ENCODE results near the gene NEU1. TPM values are rescaled to one million over a fixed set of nuclear protein-coding genes. Genes with fewer than 3 reads are reported as not detected.
"Not testable (repeated sequence)": the region's sequence is repeated elsewhere in the genome, so short reads cannot be mapped to it uniquely, and the experiment has no call there.

NEU1 gene
- total RNA-seq, result 10 to 100 TPM; 15.9 to 17.4 TPM

DNA sequence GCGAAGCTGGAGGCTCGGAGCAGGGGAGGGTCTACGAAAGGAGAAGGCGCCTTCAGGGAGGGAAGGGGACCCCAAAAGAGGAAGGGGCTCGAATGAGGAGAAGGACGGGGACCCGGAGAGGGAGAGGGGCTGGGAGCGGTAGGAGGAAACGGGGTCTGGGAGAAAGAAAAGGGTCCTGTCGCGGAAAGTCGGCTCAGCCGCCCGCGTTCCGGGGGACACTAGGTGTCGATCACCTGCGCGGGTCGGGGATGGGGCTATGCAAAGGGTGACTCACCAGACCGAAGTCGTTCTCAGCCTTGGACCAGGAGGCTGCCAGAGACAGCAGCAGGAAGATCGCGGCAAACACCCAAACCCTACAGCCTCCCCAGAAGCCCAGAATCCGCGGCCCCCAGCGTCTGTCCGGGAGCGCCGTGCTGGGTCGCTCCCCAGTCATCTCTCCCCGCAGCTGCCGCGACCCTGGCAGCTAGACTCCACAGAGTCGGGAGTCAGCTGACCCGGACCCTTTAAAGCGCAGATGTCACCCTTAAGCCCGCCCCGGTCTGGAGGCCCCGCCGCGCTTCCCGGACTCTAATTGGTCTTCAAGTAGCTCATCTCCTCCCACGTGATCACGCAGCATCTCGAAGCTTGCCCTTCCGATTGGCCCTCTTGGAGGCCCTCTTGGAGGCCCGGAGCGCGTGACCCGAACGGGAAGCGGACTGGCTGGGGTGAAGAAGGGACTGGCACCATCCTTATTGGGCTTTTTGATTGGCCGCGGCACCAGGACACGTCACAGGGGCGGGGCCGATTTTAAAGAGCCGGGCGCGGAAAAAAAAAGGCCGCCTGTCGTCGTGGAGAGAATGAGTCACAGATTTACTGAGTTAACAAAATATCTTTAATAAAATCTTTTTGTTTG lies at the start of gene NEU1:
Gene NEU1 (minus strand): TSS at position 478 of the 892 bp plus-strand sequence. CDS start 45 bp downstream, at position 433.
- CTCF ChIA-PET, result interaction anchor here (0.5 to 1.9 kb wide), 6 partner anchors 27 to 210 kb away, joined by 3 to 8 read pairs (median 4); partner anchors contain the start of gene EHMT2

DNA sequence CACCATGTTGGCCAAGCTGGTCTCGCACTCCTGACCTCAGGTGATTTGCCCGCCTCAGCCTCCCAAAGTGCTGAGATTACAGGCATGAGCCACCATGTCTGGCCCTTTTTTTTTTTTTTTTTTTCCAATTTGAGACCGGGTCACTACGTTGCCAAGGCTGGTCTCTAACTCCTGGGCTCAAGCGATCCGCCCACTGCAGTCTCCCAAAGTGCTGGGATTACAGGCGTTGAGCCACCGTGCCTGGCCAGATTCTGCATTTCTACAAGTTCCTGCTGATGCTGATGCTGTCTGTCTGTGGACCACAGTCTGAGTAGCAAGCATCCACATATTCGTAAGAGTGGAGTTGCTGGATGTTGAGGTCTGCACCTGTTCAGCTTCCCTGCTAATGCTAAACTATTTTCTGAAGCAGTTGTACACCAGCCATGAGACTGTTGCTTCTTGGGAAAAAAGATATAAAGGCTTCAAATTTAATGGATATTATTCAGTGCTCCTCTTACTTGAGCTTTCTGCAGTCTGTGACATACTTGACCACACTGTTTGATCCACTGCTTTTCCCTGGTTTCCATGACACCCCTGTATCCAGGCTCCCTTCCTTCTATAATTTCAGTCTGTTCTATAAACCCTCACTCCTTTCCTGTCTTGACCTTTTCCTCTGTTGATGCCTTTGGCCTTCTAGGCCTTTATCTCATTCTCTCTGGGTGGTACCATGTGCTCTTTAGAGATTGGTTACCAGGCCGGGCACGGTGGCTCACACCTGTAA lies 49.4 kb upstream of the NEU1 start:
- ChIA-PET POLR2A (no interaction called here), CTCF (interaction anchor here (0.9 to 1.1 kb wide), 2 partner anchors 56 to 182 kb away, joined by 3 read pairs; no protein-coding TSS in a partner anchor)

More for the DNA sequence above, at the start of gene NEU1:
- POLR2A ChIA-PET, result interaction anchor here (0.6 to 1.9 kb wide), 9 partner anchors 15 to 321 kb away, joined by 3 to 9 read pairs (median 4); partner anchors contain the start of genes ABHD16A, DDX39B, DXO and HSPA1B

DNA sequence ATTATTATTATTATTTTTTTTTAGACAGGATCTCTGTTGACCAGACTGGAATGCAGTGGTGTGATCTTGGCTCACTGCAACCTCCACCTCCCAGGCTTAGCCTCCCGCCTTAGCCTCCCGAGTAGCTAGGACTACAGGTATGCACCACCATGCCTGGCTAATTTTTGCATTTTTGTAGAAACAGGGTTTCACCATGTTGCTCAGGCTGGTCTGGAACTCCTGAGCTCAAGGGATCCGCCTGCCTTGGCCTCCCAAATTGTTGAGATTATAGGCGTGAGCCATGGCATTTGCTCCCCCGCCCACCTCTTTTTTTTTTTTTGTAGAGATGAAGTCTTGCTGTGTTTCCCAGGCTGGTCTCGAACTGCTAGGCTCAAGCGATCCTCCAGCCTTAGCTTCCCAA lies 46.7 kb upstream of the NEU1 start:
- CTCF ChIA-PET, result interaction anchor here (0.7 to 1.7 kb wide), 4 partner anchors 11 to 225 kb away, joined by 3 to 7 read pairs (median 4); partner anchors contain the start of gene EHMT2
- POLR2A ChIA-PET, result not testable (repeated sequence)

DNA sequence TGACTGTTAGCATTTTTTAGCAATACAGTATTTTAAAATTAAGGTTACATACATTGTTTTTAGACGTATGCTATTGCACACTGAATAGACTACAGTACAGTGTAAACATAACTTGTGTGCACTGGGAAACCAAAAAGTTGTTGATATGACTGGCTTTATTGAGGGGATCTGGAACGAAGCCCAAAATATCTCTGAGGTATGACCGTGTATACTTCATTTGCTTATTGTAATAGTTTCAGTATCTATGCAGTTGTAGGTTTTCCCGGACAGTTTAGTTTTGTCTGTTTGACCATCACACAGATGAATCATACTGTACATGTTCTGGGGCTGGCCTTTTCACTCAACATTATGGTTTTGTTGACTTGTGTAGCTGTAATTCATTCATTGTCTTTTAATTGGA lies 46.2 kb upstream of the NEU1 start:
- ChIA-PET POLR2A (no interaction called here), CTCF (interaction anchor here (0.7 to 1.5 kb wide), 4 partner anchors 12 to 225 kb away, joined by 3 to 5 read pairs (median 4); no protein-coding TSS in a partner anchor)

DNA sequence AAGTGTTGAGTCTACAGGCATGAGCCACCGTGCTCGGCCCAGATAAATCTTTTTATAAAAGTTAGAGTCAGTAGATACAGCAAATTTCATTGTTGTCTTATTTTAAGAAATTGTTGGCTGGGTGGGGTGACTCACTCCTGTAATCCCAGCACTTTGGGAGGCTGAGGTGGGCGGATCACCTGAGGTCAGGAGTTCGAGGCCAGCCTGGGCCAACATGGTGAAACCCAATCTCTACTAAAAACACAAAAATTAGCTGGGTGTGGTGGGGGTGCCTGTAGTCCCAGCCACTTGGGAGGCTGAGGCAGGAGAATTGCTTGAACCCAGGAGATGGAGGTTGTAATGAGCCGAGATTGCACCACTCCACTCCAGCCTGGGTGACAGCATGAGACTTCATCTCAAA lies 45.6 kb upstream of the NEU1 start:
- POLR2A ChIA-PET, result interaction anchor here (0.6 kb wide), 1 partner anchor 10 kb away, joined by 4 read pairs; no protein-coding TSS in a partner anchor
- CTCF ChIA-PET, result interaction anchor here (1.5 kb wide), 1 partner anchor 21 kb away, joined by 4 read pairs; no protein-coding TSS in a partner anchor

DNA sequence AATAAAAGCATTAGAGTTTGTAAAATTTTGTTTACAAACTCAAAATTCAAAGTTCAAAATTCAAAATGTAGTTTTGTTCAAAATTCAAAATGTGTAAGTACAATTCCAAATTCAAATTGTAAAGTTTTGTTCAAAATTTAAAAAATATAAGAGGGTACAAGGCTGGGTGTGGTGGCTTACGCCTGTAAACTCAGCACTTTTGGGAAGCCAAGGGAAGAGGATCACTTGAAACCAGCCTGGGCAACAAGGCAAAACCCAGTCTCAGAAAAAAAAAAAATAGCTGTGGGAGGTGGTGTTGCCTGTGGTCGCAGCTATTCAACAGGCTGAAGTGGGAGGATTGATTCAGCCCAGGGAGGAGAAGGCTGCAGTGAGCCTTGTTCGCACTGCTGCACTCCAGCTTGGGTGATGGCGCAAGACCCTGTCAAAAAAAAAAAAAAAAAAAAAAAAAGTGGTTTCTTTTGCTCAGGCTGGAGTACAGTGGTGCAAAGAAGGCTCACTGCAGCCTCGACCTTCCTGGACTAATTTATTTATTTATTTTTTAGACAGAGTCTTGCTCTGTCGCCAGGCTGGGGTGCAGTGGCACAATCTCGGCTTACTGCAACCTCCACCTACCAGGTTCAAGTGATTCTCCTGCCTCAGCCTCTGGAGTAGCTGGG lies 44.7 kb upstream of the NEU1 start:
- ChIA-PET POLR2A (interaction anchor here (0.6 kb wide), 1 partner anchor 186 kb away, joined by 4 read pairs; no protein-coding TSS in a partner anchor), CTCF (interaction anchor here (0.6 to 1.5 kb wide), 2 partner anchors 20 to 141 kb away, joined by 3 to 4 read pairs; no protein-coding TSS in a partner anchor)

DNA sequence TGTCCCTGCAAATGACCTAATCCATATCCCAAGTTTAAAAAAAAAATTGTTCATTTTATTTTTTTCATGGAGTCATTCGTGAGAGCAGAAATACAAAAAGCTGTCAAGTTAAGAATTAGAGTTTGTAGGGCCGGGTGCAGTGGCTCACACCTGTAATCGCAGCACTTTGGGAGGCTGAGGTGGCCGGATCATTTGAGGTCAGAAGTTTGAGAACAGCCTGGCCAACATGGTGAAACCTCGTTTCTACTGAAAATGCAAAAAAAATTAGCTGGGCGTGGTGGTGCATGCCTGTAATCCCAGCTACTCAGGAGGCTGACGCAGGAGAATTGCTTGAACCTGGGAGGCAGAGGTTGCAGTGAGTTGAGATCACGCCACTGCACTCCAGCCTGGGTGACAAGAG lies 44.1 kb upstream of the NEU1 start:
- POLR2A ChIA-PET, result interaction anchor here (0.6 kb wide), 1 partner anchor 186 kb away, joined by 4 read pairs; no protein-coding TSS in a partner anchor
- CTCF ChIA-PET, result interaction anchor here (0.6 kb wide), 1 partner anchor 141 kb away, joined by 3 read pairs; no protein-coding TSS in a partner anchor

DNA sequence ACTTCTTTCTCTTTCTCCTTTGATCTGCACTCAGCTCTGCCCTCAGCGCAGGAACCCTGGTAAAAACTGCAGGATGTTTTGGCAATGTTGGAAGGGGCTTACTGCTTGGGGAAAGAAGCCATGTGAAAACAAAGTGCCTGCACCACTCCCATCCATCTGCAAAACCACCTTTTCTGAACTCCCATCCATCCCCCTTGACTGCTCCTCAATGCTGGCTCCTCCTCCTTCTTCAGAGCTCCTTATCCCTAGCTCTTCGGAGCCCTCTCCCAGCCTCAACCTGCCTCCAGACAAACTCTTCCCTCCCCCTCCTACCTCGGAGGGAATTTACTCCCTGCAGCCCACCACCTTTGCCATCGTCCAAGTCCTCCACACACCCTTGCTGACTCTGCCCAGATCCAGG lies 43.5 kb upstream of the NEU1 start:
- CTCF ChIA-PET, result no interaction called here
- POLR2A ChIA-PET, result no interaction called here

DNA sequence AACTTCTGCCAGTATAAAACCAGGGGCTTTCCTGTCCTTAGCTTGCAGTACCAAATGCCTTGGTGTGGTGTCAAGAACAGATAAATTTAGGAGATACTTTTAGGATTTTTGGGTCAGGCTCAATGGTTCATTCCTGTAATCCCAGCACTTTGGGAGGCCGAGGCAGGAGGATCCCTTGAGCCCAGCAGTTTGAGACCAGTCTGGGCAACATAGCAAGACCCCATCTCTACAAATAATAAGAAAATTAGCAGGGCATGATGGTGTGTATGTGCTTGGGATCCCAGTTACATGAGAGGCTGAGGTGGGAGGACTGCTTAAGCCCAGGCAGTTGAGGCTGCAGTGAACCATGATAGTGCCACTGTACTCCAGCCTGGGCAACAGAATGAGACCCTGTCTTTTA lies 42.4 kb upstream of the NEU1 start:
- ChIA-PET CTCF (interaction anchor here (0.6 kb wide), 1 partner anchor 251 kb away, joined by 3 read pairs; no protein-coding TSS in a partner anchor), POLR2A (no interaction called here)

DNA sequence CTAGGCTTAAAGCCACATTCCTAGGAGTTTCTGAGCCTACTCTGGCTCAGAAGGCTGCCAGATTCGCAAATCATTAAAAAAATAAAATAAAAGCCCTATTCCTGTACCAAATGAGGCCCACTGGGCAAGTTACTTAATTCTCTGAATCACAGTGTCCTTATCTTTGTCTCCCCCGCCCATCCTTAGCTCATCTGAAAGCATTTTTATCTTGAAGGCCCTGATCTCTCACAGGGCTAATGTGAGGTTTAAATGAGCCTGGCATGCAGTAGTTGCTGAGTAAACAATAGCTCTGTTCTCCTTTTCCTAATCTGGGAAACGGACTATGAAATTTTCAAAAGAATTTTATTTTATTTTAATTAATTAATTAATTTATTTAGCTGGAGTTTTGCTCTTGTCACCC lies 41.3 kb upstream of the NEU1 start:
- CTCF ChIA-PET, result no interaction called here
- POLR2A ChIA-PET, result no interaction called here

DNA sequence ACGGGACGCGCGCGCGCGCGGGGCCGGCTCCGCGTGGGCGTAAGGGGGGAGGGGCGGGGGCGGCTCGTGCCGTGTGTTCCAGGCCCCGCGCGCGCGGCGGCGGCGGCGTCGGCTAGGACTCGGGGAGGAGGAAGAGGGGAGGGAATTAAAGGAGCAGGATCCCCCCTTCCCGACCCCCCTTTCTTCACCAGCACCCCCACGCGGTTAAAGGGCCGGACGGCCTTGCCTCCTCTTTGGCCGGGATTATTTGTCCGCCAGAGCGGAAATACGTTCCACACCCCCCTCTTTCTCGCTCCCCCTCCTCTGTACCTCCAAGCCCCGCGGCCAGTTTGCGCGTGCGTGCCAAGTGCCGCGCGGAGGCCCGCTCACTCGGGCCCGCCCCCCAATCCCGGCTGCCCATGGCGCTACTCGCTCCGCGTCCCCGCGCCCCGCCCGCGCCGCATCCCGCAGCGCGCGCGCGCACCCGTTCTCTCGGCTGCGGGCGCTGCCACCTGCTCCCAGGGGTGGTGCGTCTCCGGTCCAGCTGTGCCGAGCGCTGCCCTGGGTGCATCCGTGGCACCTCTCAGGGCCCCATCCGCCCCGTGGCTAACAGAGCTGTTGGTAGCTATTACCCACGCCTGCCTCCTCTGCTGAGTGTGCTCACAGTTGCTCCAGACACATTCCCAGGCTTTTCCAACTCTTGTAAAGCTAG lies 39.5 kb upstream of the NEU1 start, which contains the start of gene ZBTB12:
Gene ZBTB12 (minus strand): TSS at position 134 of the 691 bp plus-strand sequence. CDS start 781 bp downstream, outside the sequence.
- POLR2A ChIA-PET, result interaction anchor here (0.6 to 0.9 kb wide), 4 partner anchors 67 to 227 kb away, joined by 3 to 5 read pairs (median 4); partner anchors contain the start of gene DXO
- CTCF ChIA-PET, result interaction anchor here (0.8 to 0.9 kb wide), 2 partner anchors 12 to 50 kb away, joined by 3 read pairs; no protein-coding TSS in a partner anchor

DNA sequence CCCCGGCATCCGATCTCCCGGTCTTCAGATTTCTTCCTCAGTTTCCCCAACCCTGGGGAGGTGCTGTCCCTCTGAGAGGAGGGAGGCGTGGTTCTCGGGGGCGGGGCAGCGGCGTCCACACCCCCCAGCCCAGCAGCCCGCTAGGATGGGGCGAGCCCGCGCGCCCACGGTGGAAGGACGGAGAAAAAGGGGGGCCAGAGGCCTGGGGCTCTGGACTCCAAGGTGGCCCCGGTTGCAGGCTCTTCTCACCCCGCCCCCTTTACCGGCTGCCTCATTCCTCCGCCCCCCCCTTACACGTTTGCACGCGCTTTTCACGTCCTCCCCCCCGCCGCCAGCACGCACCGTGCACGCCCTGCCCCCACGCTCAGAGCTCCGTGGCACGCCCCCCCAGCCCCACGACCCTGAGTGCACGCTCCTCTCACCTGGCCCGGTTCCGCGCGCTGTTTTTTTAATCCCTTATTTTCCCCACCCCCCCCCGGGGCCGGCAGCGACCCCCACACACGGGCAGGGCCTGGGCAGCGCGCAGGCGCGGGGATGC lies 38.9 kb upstream of the NEU1 start:
- CTCF ChIA-PET, result no interaction called here
- POLR2A ChIA-PET, result interaction anchor here (0.6 kb wide), 2 partner anchors 70 to 228 kb away, joined by 3 read pairs; partner anchors contain the start of gene DXO

DNA sequence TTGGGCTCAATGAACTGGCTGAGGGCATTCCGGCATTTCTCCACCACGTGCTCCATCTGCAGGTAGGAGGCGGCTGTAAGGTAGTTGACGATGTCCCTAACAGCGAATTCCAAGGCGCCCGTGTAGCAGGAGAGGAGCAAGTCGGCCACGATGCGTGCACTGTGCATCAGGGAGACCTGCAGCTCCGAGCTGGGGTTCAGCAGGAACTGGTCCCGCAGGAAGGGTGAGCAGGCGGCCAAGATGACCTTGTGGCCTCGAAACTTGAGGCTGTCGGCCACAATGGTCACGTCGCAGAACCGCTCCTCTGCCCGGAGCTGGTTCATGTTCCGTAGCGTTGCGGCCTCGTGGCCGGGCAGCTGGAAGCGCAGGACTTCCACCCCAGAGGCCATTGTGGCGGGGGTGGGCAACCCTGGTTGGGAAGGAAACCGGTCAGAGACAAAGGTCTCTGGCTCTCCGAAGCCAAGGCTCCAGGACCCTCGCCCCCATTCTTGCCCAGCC lies 38.3 kb upstream of the NEU1 start:
- CTCF ChIA-PET, result no interaction called here
- POLR2A ChIA-PET, result no interaction called here

DNA sequence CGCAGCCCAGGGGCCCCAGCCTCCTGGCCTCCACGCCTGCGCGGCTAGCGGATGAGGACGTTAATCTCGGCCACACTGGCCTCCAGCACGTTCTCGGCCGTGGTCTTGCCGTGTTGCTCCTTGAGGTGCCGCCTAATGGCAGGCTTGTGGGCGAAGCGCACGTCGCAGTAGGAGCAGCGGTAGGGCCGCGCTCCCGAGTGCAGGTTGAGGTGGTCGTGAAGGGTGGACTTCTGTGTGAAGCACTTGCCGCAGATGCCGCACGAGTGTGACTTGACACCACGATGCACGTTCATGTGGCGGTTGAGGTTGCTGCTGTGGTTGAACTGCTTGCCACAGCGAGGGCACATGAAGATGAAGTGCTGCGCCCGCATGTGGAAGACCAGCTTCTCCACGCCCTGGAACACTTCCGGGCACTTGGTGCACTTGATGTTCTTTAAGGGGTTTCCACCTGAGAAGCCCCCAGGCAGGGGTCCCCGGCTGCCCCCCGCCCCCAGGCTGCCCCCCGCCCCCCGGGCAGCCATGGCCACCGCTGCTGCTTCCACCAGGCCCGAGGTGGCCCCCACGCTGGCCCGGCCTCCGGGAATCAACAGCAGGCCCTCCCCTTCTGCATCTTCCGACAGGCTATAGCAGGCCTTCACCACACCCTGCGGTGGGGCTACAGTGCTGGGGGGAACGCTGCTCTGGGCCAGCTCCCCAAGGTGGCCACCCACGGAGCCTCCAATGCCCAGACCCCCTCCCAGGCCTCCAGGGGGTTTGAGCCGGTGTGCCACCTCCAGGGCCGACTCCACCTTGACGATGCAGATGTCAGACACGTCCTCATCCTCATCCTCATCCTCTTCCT lies 37.5 kb upstream of the NEU1 start:
- POLR2A ChIA-PET, result no interaction called here
- CTCF ChIA-PET, result no interaction called here

DNA sequence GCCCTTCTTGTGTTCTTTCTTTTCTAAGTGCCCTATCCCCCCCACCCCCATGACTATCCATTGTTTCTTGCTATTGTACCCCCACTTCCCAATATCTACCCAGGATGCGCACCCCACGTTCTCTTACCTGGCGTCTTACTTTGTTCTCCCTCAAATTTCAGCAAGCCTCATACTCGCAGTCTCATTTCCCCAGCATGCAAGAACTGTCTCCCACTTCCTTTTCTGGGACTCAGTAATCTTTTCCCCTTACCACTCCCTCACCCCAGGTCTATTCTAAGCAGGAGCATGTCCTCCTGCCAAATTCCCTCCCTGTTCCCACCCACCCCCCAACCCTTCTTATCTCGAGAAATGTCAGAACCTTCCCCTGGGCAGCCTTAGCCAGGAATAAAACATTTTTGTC lies 36.6 kb upstream of the NEU1 start:
- ChIA-PET POLR2A (no interaction called here), CTCF (interaction anchor here (0.9 to 2.0 kb wide), 3 partner anchors 11 to 73 kb away, joined by 3 to 7 read pairs (median 3); partner anchors contain the start of gene DXO)

DNA sequence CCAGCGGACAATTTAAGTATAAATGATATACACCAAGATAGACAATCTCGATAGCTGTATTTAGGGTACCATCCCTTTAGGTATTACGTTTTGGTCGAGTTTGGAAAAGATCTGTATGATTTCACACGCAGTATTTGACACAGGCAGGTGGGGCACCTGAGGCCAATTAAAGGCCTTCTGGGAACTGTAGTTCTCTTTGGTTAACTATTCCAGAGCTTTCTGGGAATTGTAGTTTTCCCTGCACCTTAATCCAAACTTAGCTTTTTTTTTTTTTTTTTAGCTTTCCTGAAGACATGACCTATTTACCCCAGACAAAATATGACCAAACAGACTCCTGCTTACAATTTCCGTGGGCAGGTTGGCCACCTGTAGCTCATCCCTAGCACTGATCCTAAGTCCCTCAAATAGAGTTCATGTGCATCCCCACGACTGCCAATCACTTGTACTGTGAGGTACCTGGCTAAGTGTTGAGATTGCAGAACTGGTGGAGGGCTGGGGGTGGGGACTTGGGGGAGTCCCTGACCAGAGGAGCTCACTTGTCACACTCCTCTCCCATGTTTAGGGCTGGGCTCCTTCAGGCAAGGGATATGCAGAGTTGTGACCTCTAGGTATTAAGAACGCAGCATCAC lies 35.9 kb upstream of the NEU1 start:
- CTCF ChIA-PET, result interaction anchor here (0.5 to 2.0 kb wide), 7 partner anchors 11 to 73 kb away, joined by 3 to 7 read pairs (median 4); partner anchors contain the start of genes DXO and NEU1
- POLR2A ChIA-PET, result interaction anchor here (0.6 to 0.7 kb wide), 3 partner anchors 20 to 292 kb away, joined by 4 read pairs; no protein-coding TSS in a partner anchor
